ENCODE data around the gene SIGLEC1. TPM values are rescaled to one million over a fixed set of nuclear protein-coding genes. Genes with fewer than 3 reads are reported as not detected.

Gene SIGLEC1
- total RNA-seq, 4 donors from 2014 or later: 1.0 to 7.9 (median 3.4) TPM

DNA sequence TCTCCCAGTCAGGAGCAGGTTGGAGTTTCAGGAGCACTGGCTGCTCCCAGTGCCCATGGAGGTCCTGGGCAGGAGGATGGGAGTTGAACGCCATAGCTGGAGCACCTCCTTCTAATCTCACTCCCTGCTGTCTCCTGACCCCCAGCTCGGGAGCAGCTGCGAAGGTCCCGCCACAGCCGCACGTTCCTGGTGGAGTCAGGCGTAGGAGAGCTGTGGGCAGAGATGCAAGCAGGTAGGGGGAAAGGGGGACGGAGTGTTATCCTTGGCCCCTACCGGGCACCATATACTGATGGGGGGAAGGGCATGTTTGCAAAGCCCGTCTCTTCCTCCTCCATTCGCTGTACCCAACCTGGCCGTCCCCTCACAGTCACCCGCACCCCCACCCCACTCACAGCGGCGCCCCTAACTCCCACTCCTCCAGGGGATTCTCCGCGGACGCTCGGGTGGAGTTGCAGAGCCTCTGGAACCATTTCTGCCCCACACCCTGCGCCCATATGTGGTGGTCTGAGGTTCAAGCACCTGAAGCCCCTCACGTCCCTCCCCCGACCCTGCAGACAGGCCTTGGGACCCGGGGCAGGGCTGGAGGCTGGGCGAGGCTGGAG, 36.8 kb upstream of the SIGLEC1 start:
- no peak for DNase-seq
- Histone ChIP-seq H3K9me3 (no peaks in the 10 kb centered on the region), H3K36me3 (no peaks in the 10 kb centered on the region), H3K4me1 (no peaks in the 10 kb centered on the region), H3K27me3 (no peaks in the 10 kb centered on the region), H3K27ac (no peak overlapping the region), H3K4me3 (no peak overlapping the region)
- intact Hi-C loops (cut with DNase I; ENCODE audit: low total_unique reads): no loop called here
- TF ChIP-seq POLR2A (IDR thresholded peaks at IDR 0.05): no peak

DNA sequence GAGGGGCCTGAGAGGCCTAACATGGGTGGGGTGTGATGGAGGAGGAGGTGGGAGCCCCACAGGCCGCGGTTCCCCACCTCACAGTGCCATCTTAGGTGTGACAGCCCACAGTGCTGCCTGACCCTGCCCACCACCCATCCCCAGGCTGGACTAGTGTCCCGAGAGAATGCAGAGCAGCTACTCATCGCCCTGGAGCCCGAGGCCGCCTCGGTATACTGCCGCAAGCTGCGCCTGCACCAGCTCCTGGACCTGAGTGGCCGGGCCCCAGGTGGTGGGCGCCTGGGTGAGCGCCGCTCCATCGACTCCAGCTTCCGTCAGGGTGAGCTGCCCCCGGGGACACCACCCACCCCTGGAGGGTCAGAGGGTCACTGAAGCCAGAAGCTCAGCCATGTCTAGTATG, 35.7 kb upstream of the SIGLEC1 start:
- Histone ChIP-seq H3K4me1 (no peaks in the 10 kb centered on the region), H3K4me3 (no peak overlapping the region), H3K36me3 (no peaks in the 10 kb centered on the region), H3K9me3 (no peaks in the 10 kb centered on the region), H3K27ac (no peak overlapping the region), H3K27me3 (no peaks in the 10 kb centered on the region)
- intact Hi-C loops (cut with DNase I; ENCODE audit: low total_unique reads): no loop called here
- TF ChIP-seq, protein P1, sequence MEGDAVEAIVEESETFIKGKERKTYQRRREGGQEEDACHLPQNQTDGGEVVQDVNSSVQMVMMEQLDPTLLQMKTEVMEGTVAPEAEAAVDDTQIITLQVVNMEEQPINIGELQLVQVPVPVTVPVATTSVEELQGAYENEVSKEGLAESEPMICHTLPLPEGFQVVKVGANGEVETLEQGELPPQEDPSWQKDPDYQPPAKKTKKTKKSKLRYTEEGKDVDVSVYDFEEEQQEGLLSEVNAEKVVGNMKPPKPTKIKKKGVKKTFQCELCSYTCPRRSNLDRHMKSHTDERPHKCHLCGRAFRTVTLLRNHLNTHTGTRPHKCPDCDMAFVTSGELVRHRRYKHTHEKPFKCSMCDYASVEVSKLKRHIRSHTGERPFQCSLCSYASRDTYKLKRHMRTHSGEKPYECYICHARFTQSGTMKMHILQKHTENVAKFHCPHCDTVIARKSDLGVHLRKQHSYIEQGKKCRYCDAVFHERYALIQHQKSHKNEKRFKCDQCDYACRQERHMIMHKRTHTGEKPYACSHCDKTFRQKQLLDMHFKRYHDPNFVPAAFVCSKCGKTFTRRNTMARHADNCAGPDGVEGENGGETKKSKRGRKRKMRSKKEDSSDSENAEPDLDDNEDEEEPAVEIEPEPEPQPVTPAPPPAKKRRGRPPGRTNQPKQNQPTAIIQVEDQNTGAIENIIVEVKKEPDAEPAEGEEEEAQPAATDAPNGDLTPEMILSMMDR (IDR thresholded peaks at IDR 0.05): no peak
- no peak for TF ChIP-seq POLR2A (IDR thresholded peaks at IDR 0.05)
- no peak for DNase-seq

GRCh38 chr20:3747471-3747870, 35.1 kb upstream of the SIGLEC1 start:
- TF ChIP-seq, protein P1 (IDR thresholded peaks at IDR 0.05): no peak
- no peak for TF ChIP-seq POLR2A (IDR thresholded peaks at IDR 0.05)
- H3K4me1 ChIP-seq: no peaks in the 10 kb centered on the region
- H3K36me3 ChIP-seq: no peaks in the 10 kb centered on the region
- H3K4me3 ChIP-seq: no peak overlapping the region
- no peaks in the 10 kb centered on the region for H3K9me3 ChIP-seq
- no peaks in the 10 kb centered on the region for H3K27me3 ChIP-seq
- intact Hi-C loops (cut with DNase I; ENCODE audit: low total_unique reads): no loop called here
- DNase-seq: no peak
- no peak overlapping the region for H3K27ac ChIP-seq

GRCh38 chr20:3745686-3746173, 33.3 kb upstream of the SIGLEC1 start:
- Histone ChIP-seq H3K27me3 (no peaks in the 10 kb centered on the region), H3K4me1 (no peaks in the 10 kb centered on the region), H3K36me3 (no peaks in the 10 kb centered on the region), H3K4me3 (no peak overlapping the region), H3K27ac (no peak overlapping the region), H3K9me3 (no peaks in the 10 kb centered on the region)
- intact Hi-C loops (cut with DNase I; ENCODE audit: low total_unique reads): no loop called here
- no peak for DNase-seq
- TF ChIP-seq, protein P1 (IDR thresholded peaks at IDR 0.05): no peak

DNA sequence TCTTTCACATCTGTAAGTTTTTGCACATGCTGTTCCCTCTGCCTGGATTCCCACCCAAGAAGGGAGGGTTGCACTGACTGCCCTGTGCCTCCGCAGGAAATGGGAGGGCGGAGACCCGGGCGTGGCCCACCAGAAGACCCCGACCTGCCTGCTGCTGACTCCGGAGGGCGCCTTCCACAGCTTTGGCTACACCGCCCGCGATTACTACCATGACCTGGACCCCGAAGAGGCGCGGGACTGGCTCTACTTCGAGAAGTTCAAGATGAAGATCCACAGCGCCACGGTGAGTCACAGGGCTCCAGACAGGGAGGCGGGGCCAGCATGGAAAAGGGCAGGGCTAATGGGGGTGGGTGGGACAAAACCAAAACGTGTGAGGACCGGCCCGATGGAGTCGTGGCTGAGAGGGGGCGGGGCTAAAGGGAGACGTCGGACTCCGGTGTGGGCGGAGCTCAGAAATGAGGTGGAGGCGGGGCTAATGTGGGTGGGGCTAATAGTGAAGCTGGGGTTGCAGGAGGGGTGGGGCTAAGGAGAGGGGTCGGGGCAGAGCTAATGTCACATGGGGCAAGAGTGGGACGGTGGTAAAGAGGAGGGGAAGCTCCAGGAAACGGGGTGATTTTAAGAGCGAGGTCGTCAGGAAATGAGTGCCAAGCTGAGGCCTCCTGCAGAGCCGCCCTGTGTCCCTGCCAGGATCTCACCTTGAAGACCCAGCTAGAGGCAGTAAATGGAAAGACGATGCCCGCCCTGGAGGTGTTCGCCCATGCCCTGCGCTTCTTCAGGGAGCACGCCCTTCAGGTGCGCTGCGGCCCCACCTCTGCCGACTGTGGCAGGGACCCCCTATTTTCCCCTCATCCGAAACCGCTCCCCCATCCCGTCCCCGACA, 32.6 kb upstream of the SIGLEC1 start:
- no peaks in the 10 kb centered on the region for H3K27me3 ChIP-seq
- intact Hi-C loops (cut with DNase I; ENCODE audit: low total_unique reads): no loop called here
- no peak overlapping the region for H3K27ac ChIP-seq
- no peaks in the 10 kb centered on the region for H3K9me3 ChIP-seq
- no peak overlapping the region for H3K4me3 ChIP-seq
- TF ChIP-seq POLR2A (IDR thresholded peaks at IDR 0.05): no peak
- TF ChIP-seq, protein P1 (IDR thresholded peaks at IDR 0.05): no peak
- H3K36me3 ChIP-seq: no peaks in the 10 kb centered on the region
- H3K4me1 ChIP-seq: no peaks in the 10 kb centered on the region
- peak; percentile 56 to 67 for DNase-seq
